Kidney epithelial cell (primary cell): Measurements from ENCODE around the gene C1orf226. TPM values are rescaled to one million over a fixed set of nuclear protein-coding genes. Genes with fewer than 3 reads are reported as not detected.

Source experiments
- DNase-seq: peaks from one replicate; pipeline ENCODE4 v3.0.0-alpha.2; 2010; ENCODE audit warnings: low read depth
- H3K27me3 ChIP-seq: 2 replicates; pipeline ENCODE4 v1.6.0; 2011; ENCODE audit warnings: low read length; ENCODE audit not compliant: control insufficient read depth, insufficient read depth
- H3K36me3 ChIP-seq: 2 replicates; pipeline ENCODE4 v1.5.1; 2011; ENCODE audit warnings: low read length; ENCODE audit not compliant: control insufficient read depth, insufficient read depth
- H3K4me3 ChIP-seq: 2 replicates; pipeline ENCODE4 v1.5.1; 2011; ENCODE audit warnings: low read depth, mild to moderate bottlenecking, control low read depth, low read length
- total RNA-seq: library from RNA; depleted of rRNA; stranded (reverse); fragments of >200 nt; gene quantifications from 2 replicates; pipeline ENCODE4 v1.2.3, GENCODE V29; 2015
- TF ChIP-seq, protein P1 (sequence below): IDR thresholded peaks from 2 replicates; pipeline ENCODE4 v1.5.1; 2011; ENCODE audit warnings: mild to moderate bottlenecking, moderate library complexity, low read length, control low read depth, inconsistent platforms; ENCODE audit not compliant: insufficient read depth, poor library complexity, severe bottlenecking

The C1orf226 gene
- total RNA-seq, 1 donor from 2014 or later, result 3.7 TPM

DNA sequence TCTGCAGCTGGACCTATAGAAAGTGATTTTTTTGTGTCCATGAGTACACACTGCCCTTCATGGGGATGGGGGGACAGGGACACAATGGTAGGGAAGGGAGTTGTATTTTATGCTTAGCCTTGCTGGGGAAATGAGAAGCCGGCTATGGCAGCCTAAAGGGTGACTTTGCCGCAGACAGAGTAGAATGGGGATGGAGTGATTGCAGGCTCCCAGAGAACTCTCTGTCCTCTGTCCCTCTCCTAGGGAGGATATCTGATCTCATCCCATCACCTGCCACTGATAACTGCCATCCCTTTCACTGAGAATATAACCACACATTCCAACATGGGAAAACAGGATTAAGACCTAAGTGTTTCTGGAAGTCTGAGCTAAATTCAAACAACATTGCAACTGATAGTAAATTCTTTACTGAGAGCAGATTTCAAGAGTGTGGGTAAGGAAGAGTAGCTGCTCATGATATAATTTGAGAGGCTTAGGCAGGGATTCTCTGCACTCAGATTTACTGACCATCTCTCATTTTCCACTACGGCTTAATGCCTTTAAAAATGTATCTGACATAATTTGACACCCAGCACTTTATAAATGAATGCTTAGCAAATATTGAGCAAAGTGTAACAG lies 16.5 kb downstream of the C1orf226 start:
- TF ChIP-seq, protein P1, sequence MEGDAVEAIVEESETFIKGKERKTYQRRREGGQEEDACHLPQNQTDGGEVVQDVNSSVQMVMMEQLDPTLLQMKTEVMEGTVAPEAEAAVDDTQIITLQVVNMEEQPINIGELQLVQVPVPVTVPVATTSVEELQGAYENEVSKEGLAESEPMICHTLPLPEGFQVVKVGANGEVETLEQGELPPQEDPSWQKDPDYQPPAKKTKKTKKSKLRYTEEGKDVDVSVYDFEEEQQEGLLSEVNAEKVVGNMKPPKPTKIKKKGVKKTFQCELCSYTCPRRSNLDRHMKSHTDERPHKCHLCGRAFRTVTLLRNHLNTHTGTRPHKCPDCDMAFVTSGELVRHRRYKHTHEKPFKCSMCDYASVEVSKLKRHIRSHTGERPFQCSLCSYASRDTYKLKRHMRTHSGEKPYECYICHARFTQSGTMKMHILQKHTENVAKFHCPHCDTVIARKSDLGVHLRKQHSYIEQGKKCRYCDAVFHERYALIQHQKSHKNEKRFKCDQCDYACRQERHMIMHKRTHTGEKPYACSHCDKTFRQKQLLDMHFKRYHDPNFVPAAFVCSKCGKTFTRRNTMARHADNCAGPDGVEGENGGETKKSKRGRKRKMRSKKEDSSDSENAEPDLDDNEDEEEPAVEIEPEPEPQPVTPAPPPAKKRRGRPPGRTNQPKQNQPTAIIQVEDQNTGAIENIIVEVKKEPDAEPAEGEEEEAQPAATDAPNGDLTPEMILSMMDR, result no peak
- no peaks in the 10 kb centered on the region for H3K27me3 ChIP-seq
- H3K36me3 ChIP-seq, result no peaks in the 10 kb centered on the region
- no peak overlapping the region for H3K4me3 ChIP-seq
- no peak for DNase-seq

DNA sequence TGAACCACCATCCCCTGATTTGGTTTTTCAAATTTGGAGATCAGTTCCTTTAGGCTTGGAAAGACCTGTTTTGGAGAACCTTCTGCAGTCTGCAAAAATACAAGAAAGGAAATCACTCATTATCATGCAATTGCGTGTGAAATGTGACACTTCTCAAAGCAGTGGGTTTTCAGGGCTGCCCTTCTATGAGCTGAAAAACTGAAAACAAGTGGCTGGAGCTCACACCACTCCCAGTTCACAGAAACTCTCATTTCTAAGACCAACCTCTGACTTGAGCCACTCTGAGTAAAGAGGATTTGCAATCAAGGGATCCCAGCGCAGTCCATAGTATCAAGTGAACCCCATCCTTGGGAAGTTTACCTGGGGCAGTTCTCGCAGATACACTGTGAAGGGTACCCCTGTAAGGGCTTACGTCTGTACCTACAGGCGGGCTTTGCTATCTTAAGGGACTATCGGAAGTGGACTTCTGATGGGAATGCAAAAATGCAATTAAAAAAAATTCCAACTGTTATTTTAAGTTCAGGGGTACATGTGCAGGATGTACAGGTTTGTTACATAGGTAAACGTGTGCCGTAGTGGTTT lies 17.6 kb downstream of the C1orf226 start:
- Histone ChIP-seq H3K4me3 (no peak overlapping the region), H3K36me3 (no peaks in the 10 kb centered on the region), H3K27me3 (no peaks in the 10 kb centered on the region)
- DNase-seq, result no peak
- TF ChIP-seq, protein P1, result no peak

DNA sequence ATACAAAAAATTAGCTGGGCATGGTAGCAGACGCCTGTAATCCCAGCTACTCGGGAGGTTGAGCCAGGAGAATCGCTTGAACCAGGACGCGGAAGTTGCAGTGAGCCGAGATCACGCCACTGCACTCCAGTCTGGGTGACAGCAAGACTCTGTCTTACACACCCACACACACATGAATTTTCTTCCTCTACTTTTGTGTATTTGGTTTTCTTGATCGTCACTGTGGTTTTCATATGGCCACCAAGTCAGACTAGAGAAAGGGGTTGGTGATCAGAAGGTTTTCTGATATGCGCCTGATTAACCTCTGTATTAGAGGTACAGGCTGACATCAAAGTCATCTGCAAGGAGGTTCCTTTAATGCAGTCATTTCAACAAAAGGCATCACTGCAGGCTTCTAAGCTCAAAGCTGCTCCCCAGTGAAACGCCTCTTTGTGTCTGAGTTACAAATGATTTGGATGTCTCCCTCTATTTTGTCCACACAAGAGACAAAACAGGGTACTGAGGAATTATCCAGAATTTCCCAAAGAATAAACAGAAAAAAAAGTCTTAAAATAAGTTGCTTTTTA lies 19.3 kb downstream of the C1orf226 start:
- TF ChIP-seq, protein P1, result no peak
- no peak for DNase-seq
- Histone ChIP-seq H3K27me3 (no peaks in the 10 kb centered on the region), H3K4me3 (no peak overlapping the region), H3K36me3 (no peaks in the 10 kb centered on the region)

DNA sequence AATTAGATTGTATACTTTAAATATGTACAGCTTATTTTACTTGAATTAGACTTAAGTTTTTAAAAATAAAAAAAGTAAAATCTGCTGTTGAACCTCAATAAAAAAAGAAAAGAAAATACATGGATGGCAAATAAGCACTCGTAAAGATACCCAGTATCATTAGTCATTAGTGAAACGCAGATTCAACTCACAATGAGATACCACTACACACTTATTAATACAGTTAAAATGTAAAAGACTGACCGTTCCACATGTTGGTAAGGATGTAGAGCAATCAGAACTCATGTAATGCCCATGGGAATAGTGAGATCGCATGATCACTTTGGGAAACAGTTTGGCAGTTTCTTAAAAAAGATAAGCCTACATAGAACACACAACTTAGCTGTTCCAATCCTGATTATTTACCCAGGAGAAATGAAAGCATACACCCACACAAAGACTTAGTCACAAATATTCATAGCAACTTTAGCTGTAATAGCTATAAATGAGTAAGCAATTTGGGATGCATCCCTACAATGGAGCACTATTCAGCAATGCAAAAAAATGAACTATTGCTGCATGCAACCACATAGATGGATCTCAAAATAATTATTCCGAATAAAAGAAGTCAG lies 23.1 kb downstream of the C1orf226 start:
- TF ChIP-seq, protein P1, result no peak
- DNase-seq, result no peak
- Histone ChIP-seq H3K4me3 (no peak overlapping the region), H3K36me3 (no peaks in the 10 kb centered on the region), H3K27me3 (no peaks in the 10 kb centered on the region)

DNA sequence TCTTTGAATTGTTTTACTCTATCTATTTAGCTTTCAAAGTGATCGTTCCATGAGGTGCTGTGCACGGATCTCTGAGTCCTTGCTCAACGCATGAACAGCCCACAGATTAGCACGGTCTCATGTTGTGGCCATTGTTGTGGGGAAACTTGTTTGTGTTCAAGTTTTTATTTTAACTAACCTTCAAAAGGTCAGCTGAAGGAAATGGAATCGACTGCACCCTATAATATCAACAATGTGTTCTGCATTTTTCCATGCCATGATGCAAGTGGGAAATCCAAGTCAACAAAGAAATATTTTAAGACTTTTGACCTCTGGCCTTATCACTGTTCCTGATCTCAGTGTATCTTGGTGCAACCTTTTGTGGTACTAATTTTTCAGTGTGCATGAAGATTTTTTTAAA lies 24.3 kb downstream of the C1orf226 start:
- TF ChIP-seq, protein P1, result no peak
- no peak overlapping the region for H3K4me3 ChIP-seq
- DNase-seq, result no peak
- H3K27me3 ChIP-seq, result no peaks in the 10 kb centered on the region
- no peaks in the 10 kb centered on the region for H3K36me3 ChIP-seq

DNA sequence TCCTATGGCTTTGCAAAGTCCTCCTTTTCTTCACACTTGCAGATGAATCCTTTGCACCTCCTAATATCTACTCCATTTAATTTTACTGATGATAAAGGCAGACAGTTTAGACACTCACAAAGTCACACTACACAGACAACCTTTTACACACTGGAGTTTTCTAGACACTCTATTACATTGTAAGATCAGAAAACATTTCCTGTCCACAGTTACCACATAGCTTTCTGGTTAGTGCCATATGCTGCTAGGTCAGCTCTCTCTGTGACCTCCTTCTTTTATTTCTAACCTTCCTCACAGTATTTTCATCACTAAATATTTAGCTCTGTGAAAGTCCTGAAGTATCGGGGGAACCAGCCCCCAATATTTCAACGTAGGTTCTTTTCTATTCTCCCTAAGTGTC lies 25.3 kb downstream of the C1orf226 start:
- TF ChIP-seq, protein P1, result no peak
- H3K27me3 ChIP-seq, result no peaks in the 10 kb centered on the region
- H3K36me3 ChIP-seq, result no peaks in the 10 kb centered on the region
- no peak for DNase-seq
- no peak overlapping the region for H3K4me3 ChIP-seq
